ENCODE results near the gene POLL.

POLL gene

DNA sequence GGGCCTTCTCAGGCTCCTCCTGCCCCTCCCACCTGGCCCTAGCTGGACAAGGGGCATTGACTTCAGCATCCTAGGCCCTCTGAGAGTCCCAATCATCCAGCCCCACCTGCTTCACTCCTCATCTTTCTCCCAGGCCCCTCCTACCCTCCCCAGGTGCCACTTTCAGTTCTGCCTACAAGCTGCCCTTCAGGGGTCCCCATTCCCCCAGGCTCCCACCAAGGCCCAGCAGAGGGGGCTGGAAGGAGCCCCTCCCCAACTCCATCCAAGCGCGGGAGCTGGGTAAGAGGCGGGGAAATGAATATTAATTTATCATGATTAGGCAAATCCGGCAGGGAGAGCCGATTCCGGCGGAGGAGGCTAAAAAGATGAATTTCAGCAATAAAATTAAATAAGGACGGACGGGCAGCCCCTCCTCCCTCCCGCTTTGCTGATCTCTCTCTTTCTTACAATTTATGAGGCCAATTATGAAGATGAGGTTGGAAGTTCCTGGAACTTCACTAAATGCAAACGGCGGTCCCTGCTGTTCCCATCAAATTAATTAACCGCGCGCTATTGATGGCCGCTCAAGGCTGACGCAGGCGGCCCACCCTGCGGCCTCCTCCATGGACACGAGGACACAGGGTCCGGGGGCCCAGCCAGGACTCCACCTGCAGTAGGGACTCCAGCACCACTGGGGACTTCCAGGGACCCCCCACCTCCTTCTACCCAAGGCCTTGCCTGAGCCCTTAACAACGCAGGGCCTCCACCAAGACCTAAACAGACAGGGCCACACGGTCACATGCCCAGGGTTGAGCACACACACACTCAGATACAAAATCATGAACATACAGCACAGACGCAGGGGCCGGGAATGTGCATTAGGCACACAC, 13.9 kb downstream of the POLL start:
- DNase-seq, result no peak

DNA sequence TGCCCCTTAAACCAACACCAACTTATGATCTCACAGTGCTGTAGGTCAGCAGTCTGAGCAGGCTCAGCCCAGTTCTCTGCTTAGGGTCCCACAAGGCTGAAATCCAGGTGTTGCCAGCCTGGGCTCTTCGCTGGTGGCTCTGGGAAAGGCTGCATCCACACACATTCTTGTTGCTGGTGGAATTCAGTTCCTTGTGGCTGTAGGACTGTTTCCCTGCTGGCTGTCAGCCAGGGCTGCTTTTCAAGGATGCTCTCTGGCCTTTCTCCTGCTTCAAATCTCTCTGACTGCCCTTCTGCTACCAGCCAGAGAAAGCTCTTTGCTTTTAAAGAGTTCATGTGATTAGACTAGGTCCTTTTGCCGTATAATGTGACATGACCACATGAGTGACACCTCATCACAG, 15.3 kb downstream of the POLL start:
- DNase-seq, result no peak

DNA sequence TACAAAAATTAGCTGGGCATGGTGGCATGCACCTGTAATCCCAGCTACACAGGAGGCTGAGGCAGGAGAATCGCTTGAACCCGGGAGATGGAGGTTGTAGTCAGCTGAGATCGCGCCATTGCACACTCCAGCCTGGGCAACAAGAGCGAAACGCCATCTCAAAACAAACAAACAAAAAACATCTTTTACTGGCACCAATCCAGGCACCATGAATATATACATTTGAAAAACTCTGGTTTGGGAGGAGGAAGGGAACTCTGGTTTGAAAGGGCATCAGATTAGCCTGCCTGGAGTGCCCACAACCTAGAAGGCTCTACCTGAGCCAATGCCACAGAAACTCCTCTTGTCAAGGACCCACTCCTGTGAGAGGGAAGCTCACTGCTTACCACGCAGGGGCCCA, 15.9 kb downstream of the POLL start:
- DNase-seq, result no peak

DNA sequence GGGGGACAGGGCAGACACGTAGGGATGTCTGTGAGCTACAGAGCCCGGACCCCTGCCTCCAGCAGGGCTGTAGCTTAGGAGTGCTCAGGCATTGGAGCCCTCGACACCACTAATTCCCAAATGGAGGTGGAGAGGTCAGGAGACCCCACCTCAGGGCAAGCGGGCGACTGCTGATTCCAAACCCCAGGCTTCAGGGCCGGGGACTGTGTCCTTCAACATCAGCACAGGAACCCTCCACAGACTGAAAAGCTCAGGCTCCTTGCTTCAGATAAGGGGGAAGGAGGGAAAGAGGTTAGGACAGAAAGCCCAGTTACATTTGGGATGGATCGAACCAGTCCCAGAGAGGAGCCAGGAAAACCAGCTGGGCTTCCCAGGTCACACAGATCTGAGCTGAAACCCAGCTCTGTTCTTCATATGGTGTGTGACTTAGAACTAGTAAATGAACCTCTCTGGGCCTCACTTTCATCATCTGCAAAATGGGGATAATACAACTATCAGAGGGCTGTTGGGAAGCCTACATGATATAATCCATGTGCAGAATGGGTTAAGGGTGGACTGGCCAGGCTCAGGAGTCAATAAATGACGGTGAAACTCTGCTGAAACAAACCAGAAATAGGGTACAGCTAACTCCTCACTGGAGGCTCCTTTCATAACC, 16.7 kb downstream of the POLL start:
- no peak for DNase-seq

DNA sequence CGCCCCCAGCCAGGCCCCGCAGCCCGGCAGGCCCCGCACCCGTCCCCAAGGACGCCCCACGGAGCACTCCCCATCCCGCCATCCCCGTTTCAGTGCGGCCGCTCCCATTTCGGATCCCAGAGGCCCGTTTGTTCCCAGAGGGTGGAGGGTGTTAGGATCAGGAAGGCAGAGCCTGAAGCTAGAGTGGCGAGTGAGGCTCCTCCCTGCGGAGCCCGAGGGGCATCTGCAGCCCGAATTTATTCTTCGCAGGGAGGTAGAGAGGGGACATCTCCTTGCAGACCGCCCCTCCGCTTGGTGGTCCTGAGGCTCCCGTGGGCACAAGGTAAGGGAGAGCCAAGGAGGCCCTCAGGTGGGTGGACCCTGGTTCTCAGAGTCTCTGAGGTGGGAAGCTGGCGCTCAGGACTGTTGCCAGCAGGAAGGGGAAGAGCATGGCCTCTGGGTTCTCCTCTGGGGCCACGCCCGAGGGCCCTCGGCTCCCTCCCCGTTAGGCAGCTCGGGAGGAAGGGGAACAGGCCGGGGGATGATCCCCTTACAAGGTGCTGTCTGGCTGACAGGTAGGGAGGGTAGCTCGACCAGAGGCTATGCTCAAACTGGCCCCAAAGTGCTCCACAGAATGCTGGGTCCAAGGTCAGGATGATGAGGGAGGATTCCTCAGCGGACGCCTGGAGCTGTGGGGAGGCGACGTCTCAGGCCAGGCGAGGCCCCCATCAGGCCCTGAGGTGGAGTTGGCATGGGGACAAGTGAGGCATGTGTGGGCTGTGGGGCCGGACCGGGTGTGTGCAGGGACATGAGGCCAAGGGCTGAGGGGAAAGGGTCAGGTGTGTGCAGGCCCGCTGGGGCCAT, 17.4 kb downstream of the POLL start:
- no peak for DNase-seq

DNA sequence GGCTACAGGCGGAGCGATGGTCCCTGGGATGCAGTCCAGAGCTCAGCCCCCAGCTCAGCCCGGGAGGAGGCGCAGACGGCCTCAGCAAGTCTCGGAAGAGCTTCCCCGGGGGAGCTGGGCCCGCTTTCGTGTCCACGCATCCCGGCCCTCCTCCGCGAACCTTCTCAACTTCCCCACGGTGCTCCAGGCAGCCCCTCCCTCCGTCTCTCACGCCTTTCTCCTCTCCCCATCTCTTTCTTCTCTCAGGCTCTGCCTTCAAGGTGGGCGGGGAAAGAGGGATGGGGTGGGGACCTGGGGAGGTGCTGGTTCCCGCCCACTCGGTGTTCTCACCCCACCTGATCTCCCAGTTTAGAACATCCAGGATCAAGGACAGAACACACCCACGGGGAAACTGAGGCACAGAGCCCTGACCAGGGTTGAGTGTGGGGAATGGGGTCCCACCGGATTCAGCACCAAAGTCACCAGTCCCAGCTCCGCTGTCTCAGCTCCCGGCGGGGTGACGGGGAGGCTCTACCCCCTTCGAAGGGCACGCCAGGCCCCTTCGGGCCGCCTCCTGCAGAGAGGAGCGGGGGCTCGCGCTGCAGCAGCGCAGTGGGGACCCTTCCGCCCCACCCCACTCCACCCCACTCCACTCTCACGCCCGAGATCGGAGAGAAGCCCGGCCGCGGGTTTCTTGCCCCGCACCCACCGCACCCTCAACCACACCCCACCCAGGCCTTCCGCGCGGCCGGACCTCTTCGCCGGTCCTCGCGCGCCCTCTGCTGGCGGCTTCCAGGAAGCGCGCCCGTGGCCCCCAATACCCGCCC, 18.2 kb downstream of the POLL start:
- DNase-seq, result peak; percentile 62

DNA sequence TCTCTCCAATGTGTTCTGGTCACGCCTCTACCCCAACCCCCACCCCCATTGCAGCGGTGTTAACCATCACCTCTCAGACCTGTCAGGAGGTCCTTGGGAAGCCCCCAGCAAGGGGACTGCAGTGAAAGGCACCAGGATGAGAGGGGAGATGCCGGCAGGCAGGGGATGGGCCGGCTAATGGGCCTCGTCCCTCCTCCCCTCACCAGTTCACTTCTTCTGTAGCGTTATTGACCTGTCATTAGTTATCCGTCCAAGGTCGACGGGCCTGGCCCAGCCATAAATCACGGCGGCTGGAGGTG, 18.8 kb downstream of the POLL start:
- no peak for DNase-seq

DNA sequence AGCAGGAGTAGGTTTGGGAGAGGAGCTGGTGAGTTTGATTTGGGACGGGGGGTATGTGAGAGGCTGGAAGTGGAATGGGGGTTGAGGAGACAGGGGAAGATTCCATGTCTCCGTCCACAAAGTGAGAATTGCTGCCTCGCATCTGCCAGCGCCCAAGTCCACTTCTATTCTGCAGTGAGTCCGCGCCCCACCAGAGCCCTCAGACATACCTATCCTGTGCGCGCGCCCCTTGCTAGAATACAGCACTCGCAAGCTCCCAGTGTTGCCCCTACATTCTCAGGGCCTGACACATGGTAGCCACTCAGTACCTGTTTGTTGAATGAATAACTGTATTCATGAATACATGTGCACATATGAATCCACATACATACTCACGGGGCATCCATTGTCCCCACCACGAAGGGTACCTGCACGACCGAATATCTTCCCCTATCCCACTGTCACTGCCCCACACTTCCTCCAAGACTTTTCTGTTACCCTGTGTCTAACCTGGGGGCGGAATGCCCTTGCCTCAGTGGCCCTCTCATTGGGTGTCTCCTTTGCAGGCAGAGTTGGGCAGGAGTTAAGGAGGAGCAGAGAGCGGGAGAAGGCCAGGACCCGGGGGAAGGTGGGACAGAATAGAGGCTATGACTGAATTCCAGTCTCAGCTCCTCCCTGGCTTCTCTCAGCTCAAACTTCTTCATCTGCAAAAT, 19.9 kb downstream of the POLL start:
- no peak for DNase-seq

DNA sequence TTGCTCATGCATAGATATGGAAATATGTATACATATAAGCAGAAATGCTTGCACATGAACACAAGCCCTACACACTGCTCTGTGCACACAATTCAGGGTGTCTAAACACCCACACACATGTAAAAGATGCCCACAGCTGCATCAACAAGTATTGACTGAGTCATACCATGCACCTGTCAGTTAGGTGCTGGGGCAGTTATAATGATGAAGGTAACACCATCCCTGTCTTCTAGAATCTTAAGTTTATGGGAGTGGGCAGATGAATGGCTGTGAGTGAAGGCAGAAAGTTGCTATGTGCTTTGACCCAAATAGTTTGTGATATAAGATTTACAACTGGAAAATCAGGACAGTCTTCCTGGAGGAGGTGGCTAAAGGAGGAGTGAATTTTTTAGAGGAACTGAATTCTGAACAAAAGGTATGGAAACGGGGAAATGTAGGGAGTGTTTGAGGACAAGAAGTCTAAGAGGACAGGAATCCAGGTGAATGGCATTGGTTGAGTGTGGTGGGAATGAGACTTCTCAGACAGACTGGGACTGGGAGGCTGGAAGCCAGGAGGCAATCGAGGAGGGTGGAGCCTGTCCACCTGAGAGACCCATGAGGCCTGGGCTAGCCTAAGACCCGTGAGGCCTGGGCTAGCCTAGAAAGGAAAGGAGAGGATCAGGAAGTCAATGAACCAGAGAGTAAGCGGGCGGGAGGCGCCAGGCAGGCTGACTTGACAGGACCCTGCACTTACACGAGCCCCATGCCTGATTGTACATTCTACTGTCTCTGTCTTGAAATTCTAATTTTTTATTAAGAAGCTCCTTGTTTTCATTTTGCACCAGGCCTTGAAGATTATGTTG, 20.7 kb downstream of the POLL start:
- DNase-seq, result no peak

DNA sequence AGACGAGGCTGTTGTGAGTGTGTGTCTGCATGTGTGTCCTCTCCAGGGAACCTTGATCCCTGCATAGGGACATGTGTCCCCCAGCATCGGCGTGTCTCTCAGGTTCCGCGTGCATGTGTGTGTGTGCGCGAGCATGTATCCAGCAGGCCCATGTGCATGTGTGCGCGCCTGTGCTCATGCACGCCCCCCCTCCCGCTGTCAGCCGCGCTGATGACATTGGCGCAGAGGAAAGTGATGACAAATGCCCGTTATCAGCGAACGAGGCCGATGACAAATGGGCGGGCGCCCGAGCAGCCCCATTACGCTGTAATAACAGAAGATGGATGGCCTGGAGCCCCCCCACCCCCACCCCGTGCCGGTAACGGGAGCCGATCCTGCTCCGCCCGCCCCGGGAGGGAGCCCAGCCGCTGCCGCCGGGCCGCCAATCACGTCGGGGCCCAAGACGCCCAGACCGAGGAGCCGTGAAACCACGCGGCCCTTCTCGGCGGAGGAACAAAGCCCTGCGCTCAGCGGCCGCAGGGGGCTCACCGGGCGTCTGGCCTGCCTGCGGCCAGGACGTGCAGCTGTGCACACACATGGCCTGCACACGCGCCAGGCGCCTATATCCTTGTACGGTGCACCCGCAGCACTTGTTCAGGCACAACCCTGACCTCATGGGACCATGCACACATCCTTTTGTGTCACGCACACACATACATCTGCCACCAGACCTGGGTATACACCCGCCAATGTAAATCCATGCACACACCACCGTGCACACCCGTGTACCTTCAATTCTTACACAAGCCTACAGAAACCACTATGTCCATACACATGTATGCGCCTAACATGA, 21.5 kb downstream of the POLL start:
- peak; percentile 34 for DNase-seq

DNA sequence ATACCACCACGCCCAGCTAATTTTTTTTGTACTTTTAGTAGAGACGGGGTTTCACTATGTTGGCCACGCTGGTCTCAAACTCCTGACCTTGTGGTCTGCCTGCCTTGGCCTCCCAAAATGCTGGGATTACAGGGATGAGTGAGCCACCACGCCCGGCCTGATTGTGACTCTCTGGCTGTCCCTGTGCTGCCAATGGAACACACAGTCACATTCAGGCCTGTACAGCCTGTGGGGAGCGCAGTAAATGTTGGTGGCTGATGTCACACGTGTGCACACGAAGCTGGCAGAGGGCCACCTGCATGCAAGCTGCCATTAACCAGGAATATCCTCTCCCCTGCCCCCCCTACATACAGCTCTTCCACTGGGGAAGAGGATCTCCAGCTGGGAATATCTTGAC, 22.1 kb downstream of the POLL start:
- peak; percentile 12 for DNase-seq

DNA sequence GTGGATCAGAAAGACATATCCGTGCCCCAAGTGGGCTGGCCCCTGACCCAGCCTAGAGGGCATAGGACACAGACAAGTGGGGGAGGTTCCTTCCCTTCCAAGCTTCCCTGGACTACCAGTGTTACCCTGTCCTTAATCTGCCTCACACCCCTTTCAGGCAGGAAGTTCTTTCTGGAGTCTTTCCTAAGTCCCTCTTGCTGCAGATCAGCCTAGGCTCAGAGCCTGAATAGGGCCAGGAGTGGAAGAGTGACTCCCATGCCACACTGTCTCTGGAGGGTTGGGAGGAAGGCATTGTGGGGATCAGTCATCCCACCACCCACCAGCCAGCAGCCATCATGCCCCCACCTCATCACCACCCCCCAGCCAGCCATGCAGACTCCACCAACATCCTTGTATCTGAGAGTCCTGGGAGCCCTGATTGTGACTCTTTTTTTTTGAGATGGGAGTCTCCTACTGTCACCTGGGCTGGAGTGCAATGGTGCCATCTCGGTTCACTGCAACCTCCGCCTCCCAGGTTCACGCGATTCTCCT, 22.6 kb downstream of the POLL start:
- DNase-seq, result no peak

DNA sequence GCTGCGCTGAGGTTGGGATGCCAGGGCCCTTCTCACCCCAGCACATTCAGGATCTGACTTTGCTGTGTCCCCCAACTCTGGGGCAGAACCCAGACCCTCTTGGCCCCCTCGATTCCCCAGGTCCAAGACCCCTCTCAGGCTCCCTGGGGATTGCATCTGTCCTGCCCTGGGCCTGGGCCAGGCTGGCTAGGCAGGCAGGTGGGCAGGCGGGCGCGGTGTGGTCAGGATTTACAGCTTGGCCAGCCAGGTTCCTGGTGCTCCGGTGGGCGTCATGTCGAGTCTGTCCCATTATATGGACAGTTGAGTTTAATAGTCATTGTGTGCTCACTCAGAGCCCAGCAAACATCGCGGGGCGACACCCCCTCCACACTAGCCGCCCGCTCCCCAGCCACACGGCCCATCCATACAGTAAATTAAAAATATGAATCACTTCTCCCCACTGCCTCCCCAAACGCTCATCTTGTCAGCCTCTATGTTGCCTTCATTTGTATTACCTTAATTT, 23.5 kb downstream of the POLL start:
- DNase-seq, result no peak

DNA sequence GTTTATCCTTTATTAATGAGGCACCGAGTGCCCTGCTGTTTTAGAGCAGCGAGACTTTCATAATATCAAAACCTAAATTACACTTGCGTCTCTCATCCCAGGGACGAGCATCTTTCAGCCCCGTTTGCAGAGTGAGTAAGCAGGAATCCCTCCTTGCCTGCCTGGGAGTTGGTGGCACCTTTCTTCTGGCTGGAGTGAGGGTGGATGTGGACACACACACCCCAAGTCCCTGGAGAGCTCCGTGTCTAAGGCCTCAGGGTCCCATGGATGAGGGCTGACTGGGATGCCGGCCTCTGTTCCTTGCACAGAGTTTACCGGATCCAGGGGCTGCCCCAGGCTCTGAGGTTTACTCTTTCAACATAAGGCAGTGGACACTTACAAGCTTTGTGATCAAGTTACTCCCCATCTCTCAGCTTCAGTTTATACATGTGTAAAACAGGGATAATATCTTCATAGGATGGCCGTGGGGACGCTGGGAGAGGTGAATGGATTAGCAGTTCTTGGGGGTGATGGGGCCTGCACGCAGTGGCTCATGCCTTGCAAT, 24.5 kb downstream of the POLL start:
- no peak for DNase-seq

DNA sequence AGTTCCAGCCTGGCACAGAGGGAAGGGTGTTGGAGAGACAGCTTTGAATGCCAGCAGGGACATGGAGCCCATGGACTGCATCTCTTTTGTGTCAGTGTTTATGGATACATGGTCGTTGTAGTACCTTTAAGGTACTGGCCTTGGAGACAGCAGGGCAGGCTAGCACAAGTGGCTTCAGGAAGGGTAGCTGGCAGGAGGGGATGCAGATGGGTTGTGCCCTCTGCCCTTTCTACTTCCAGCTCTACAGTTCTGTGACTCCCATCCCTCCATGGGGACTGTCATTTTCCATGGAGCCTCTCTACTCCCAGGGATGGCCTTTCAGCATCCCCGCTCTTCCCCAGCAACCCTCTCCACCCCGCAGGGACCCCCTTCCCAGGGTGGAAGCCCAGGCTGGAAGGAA, 25.1 kb downstream of the POLL start:
- DNase-seq, result no peak

DNA sequence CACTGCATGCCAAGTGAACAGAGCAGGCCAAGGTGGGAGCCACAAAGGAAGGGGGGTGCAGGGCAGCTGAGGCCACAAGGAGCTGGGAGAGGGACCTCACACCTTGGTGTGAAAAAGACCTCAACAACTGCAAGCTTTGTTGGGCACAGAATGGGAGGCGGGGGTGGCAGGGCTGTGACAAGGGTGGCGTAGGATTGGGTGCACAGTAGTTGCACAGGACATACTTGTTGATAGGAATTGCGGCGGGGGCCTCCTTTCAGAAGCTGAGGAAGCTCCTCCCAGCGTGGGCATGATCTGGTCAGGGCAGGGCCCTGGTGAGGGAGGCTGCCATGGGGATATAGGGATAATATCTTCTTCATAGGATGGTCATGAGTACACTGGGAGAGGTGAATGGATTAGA, 25.8 kb downstream of the POLL start:
- DNase-seq, result no peak

DNA sequence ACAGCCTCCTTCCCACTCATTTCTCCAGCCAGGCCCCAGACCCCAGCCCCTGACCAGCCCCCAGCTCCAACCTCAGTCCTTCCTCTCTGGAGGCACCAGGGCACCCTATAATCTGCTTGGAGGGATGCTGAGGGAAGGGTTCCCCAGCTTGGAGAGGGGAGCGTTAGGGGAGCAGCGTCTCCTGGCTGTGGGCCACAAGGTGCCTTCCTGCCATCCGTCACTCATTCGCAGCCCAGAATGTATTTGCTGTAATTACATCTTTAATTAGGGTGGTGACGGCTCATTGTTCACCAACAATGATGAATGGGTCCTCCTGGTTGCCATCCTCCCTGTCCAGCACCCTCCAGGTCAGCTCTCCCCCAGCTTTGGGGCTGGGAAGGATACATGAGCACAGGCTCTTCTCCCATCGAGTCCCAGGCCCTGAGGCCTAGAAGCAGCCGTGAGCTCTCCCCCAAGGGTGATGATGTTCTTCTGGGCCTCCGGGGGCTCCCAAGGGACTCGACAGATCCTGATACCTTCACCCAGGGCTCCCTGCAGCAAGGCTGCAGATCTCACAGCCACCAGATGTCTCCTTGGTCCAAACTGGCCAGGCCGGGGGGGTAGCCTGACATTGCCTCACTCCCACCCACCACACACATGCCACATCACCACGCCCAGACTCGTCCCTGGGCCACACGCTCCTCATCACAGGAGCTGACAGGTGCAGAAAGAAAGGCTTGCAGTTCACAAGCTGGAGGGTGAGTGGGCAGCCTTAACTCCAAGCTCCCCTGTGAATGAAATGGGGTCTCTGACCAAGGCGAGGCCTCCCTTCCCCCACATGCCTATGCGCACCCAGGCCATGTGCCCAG, 26.8 kb downstream of the POLL start:
- DNase-seq, result no peak

DNA sequence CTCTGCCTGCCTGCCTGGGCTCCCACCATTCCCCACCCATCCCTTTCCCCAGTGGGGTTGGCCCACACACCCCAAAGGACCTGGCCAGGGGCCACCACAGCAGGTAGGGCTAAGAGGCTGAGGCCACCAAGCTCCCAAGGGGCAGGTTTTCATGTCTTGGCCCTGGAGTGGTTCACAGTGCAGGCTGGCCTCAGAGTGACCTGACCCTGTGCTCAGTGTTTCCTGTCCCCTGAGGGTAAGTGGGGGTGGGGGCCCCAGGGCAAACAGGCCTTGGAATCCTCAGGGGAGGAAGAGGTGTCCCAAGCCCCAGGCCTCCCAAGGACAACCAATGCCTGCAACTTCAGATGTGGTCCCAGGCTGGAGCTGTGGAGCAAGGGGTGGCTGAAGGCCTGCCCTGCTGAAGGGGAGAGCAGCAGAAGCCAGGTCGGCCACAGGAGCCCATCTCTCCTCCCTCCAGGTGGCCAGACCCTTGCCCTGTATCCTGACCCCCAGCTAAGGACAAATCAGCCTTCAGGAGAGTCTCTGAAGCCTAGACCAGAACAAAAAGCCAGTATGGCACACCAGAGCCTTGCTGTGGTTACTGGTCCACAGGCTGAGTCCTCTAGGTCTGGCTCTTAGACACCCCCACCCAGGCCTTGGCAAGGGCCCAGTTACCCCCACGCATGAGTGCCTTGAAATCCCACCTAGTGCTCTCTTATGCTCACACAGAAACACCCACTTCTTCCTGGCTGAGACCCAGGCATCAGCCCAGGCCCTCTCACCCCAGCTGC, 27.6 kb downstream of the POLL start:
- no peak for DNase-seq
